ENCODE data around the gene RNGTT.

The RNGTT gene

GRCh38 chr6:88856566-88856965, 106.9 kb downstream of the RNGTT start:
- DNase-seq (ENCODE audit: low spot score), result no peak
- no peak for TF ChIP-seq CTCF (IDR thresholded peaks at IDR 0.05; ENCODE audit: borderline replicate concordance, control extremely low read depth, extremely low read depth, insufficient read depth, missing control alignments)
- in situ Hi-C loops (cut with MboI; ENCODE audit: low sequenced_read_pairs, unreplicated experiment), result loop anchor here (25.0 kb wide), 1 partner anchor 1469 kb away; no protein-coding TSS in a partner anchor

GRCh38 chr6:88855541-88856147, 107.8 kb downstream of the RNGTT start:
- in situ Hi-C loops (cut with MboI; ENCODE audit: low sequenced_read_pairs, unreplicated experiment), result loop anchor here (25.0 kb wide), 1 partner anchor 1468 kb away; no protein-coding TSS in a partner anchor
- TF ChIP-seq CTCF (IDR thresholded peaks at IDR 0.05; ENCODE audit: borderline replicate concordance, control extremely low read depth, extremely low read depth, insufficient read depth, missing control alignments), result no peak
- no peak for DNase-seq (ENCODE audit: low spot score)

- TF ChIP-seq CTCF (IDR thresholded peaks at IDR 0.05; ENCODE audit: borderline replicate concordance, control extremely low read depth, extremely low read depth, insufficient read depth, missing control alignments), result no peak
- in situ Hi-C loops (cut with MboI; ENCODE audit: low sequenced_read_pairs, unreplicated experiment), result loop anchor here (25.0 kb wide), 1 partner anchor 1465 kb away; no protein-coding TSS in a partner anchor
- no peak for DNase-seq (ENCODE audit: low spot score)
These were observed 110.6 kb downstream of the RNGTT start for GRCh38 chr6:88852775-88853174.

GRCh38 chr6:88852000-88852399, 111.4 kb downstream of the RNGTT start:
- DNase-seq (ENCODE audit: low spot score), result no peak
- in situ Hi-C loops (cut with MboI; ENCODE audit: low sequenced_read_pairs, unreplicated experiment), result loop anchor here (25.0 kb wide), 1 partner anchor 1465 kb away; no protein-coding TSS in a partner anchor
- TF ChIP-seq CTCF (IDR thresholded peaks at IDR 0.05; ENCODE audit: borderline replicate concordance, control extremely low read depth, extremely low read depth, insufficient read depth, missing control alignments), result no peak

- DNase-seq (ENCODE audit: low spot score), result no peak
- TF ChIP-seq CTCF (IDR thresholded peaks at IDR 0.05; ENCODE audit: borderline replicate concordance, control extremely low read depth, extremely low read depth, insufficient read depth, missing control alignments), result no peak
- in situ Hi-C loops (cut with MboI; ENCODE audit: low sequenced_read_pairs, unreplicated experiment), result no loop called here
These were observed 114.5 kb downstream of the RNGTT start for GRCh38 chr6:88848870-88849269.

GRCh38 chr6:88843040-88843439, 120.4 kb downstream of the RNGTT start:
- no peak for TF ChIP-seq CTCF (IDR thresholded peaks at IDR 0.05; ENCODE audit: borderline replicate concordance, control extremely low read depth, extremely low read depth, insufficient read depth, missing control alignments)
- in situ Hi-C loops (cut with MboI; ENCODE audit: low sequenced_read_pairs, unreplicated experiment), result no loop called here
- DNase-seq (ENCODE audit: low spot score), result no peak

Data from GM13976 (cell line).